GM19324 (cell line): ENCODE results near the gene MAP2K2.

ENCODE experiments used
- ATAC-seq: cut with Tn5 transposase; IDR thresholded peaks from one replicate; pipeline ENCODE4 v1.9.1; 2021; ENCODE audit warnings: mild to moderate bottlenecking, moderate library complexity; ENCODE audit not compliant: unreplicated experiment, low FRiP score

Gene MAP2K2

GRCh38 chr19:4082172-4082571 is 41.8 kb downstream of the MAP2K2 start:
- no peak for ATAC-seq

GRCh38 chr19:4081441-4082129 is 42.3 kb downstream of the MAP2K2 start:
- ATAC-seq, result no peak

- no peak for ATAC-seq
Measured at GRCh38 chr19:4080473-4080872, 43.4 kb downstream of the MAP2K2 start.

- no peak for ATAC-seq
Measured at GRCh38 chr19:4077800-4078684, 45.9 kb downstream of the MAP2K2 start.

- no peak for ATAC-seq
Measured at GRCh38 chr19:4077007-4077374, 46.9 kb downstream of the MAP2K2 start.

GRCh38 chr19:4075373-4075772 is 48.5 kb downstream of the MAP2K2 start:
- no peak for ATAC-seq

GRCh38 chr19:4071610-4072009 is 52.3 kb downstream of the MAP2K2 start:
- ATAC-seq, result no peak

- no peak for ATAC-seq
Measured at GRCh38 chr19:4069331-4069959, 54.5 kb downstream of the MAP2K2 start.

GRCh38 chr19:4068047-4068966 is 55.6 kb downstream of the MAP2K2 start:
- ATAC-seq, result no peak

GRCh38 chr19:4067396-4068046 is 56.4 kb downstream of the MAP2K2 start:
- no peak for ATAC-seq

GRCh38 chr19:4066682-4067395 is 57.1 kb downstream of the MAP2K2 start, which contains the start of gene ZBTB7A:
TSS of gene ZBTB7A (minus strand) at chr19:4066899. CDS start at chr19:4055232, 11,667 bp downstream.
- ATAC-seq, result no peak

GRCh38 chr19:4066176-4066606 is 57.7 kb downstream of the MAP2K2 start:
- ATAC-seq, result no peak

GRCh38 chr19:4065430-4066175 is 58.3 kb downstream of the MAP2K2 start:
- peak; percentile 77 for ATAC-seq

- peak; percentile 0 for ATAC-seq
Measured at GRCh38 chr19:4064496-4065260, 59.2 kb downstream of the MAP2K2 start.

GRCh38 chr19:4064149-4064495 is 59.8 kb downstream of the MAP2K2 start:
- no peak for ATAC-seq

GRCh38 chr19:4063369-4064148 is 60.4 kb downstream of the MAP2K2 start:
- ATAC-seq, result no peak
